ENCODE measurements around the gene TRIM54.
A peak's percentile ranks its signal among the peaks of the same experiment; 100 is the strongest.
"Not testable (repeated sequence)": the region's sequence is repeated elsewhere in the genome, so short reads cannot be mapped to it uniquely, and the experiment has no call there.

Gene TRIM54

GRCh38 chr2:27258051-27258450 is 24.2 kb upstream of the TRIM54 start:
- DNase-seq = no peak

GRCh38 chr2:27261241-27261925 is 20.8 kb upstream of the TRIM54 start:
- DNase-seq = no peak

- DNase-seq = no peak
Observed at GRCh38 chr2:27261926-27262298, 20.3 kb upstream of the TRIM54 start.

- DNase-seq = no peak
Observed at GRCh38 chr2:27262379-27263286, 19.6 kb upstream of the TRIM54 start, which contains the start of gene SLC30A3. TSS of gene SLC30A3 (minus strand) at chr2:27263047. CDS start at chr2:27262906, 141 bp downstream.

GRCh38 chr2:27263287-27264252 is 18.7 kb upstream of the TRIM54 start:
- no peak for DNase-seq

- DNase-seq = no peak
Observed at GRCh38 chr2:27264253-27264752, 17.9 kb upstream of the TRIM54 start.

GRCh38 chr2:27264753-27265535 is 17.3 kb upstream of the TRIM54 start:
- peak; percentile 67 for DNase-seq

GRCh38 chr2:27265536-27265870 is 16.7 kb upstream of the TRIM54 start:
- DNase-seq = no peak

- DNase-seq = not testable (repeated sequence)
Observed at GRCh38 chr2:27268296-27268695, 13.9 kb upstream of the TRIM54 start.

- no peak for DNase-seq
Observed at GRCh38 chr2:27270131-27270530, 12.1 kb upstream of the TRIM54 start.

GRCh38 chr2:27270670-27271069 is 11.6 kb upstream of the TRIM54 start:
- no peak for DNase-seq

- DNase-seq = no peak
Observed at GRCh38 chr2:27271631-27272340, 10.4 kb upstream of the TRIM54 start.

GRCh38 chr2:27272537-27273522 is 9.4 kb upstream of the TRIM54 start:
- DNase-seq = not testable (repeated sequence)

- DNase-seq = no peak
Observed at GRCh38 chr2:27275211-27276150, 6.7 kb upstream of the TRIM54 start, which contains the start of gene DNAJC5G. TSS of gene DNAJC5G (plus strand) at chr2:27275433. CDS start at chr2:27276729, 1,296 bp downstream.

- no peak for DNase-seq
Observed at GRCh38 chr2:27278010-27278409, 4.2 kb upstream of the TRIM54 start.

GRCh38 chr2:27280826-27281225 is 1.4 kb upstream of the TRIM54 start:
- no peak for DNase-seq

- no peak for DNase-seq
Observed at GRCh38 chr2:27281442-27281841, 787 bp upstream of the TRIM54 start.

GRCh38 chr2:27282892-27283291 is 663 bp downstream of the TRIM54 start:
- DNase-seq = no peak

- DNase-seq = no peak
Observed at GRCh38 chr2:27284996-27285395, 2.8 kb downstream of the TRIM54 start.
